Measurements from ENCODE around the gene MADD.

Gene MADD

GRCh38 chr11:47342036-47342803 lies 72.3 kb downstream of the MADD start:
- no peak for DNase-seq

GRCh38 chr11:47342854-47343253 lies 72.9 kb downstream of the MADD start:
- DNase-seq = no peak

GRCh38 chr11:47345890-47346563 lies 76.1 kb downstream of the MADD start:
- DNase-seq = no peak

- no peak for DNase-seq
Observed at GRCh38 chr11:47347137-47347536, 77.2 kb downstream of the MADD start.

- no peak for DNase-seq
Observed at GRCh38 chr11:47348131-47348802, 78.3 kb downstream of the MADD start.

- DNase-seq = peak; percentile 11
Observed at GRCh38 chr11:47348859-47349258, 78.9 kb downstream of the MADD start.

- no peak for DNase-seq
Observed at GRCh38 chr11:47349521-47350095, 79.7 kb downstream of the MADD start.

GRCh38 chr11:47350315-47350714 lies 80.4 kb downstream of the MADD start:
- no peak for DNase-seq

- DNase-seq = no peak
Observed at GRCh38 chr11:47351156-47352126, 81.5 kb downstream of the MADD start.

GRCh38 chr11:47352556-47352955 lies 82.6 kb downstream of the MADD start, which contains the start of gene MYBPC3:
Gene MYBPC3 (minus strand): TSS chr11:47352702. CDS start chr11:47352647, 55 bp downstream.
- no peak for DNase-seq

GRCh38 chr11:47353978-47354774 lies 84.2 kb downstream of the MADD start:
- no peak for DNase-seq

- no peak for DNase-seq
Observed at GRCh38 chr11:47354913-47355282, 85.0 kb downstream of the MADD start.

- peak; percentile 93 for DNase-seq
Observed at GRCh38 chr11:47355283-47356128, 85.6 kb downstream of the MADD start.

- no peak for DNase-seq
Observed at GRCh38 chr11:47356129-47356997, 86.4 kb downstream of the MADD start.

GRCh38 chr11:47356998-47357329 lies 87.0 kb downstream of the MADD start:
- no peak for DNase-seq

GRCh38 chr11:47357985-47358730 lies 88.2 kb downstream of the MADD start:
- no peak for DNase-seq

GRCh38 chr11:47358731-47359051 lies 88.8 kb downstream of the MADD start:
- DNase-seq = no peak

GRCh38 chr11:47359162-47359561 lies 89.2 kb downstream of the MADD start:
- no peak for DNase-seq

GRCh38 chr11:47359586-47359985 lies 89.7 kb downstream of the MADD start:
- no peak for DNase-seq
